NCI-H146 (cell line): ENCODE results near the gene POP7.
A peak's percentile ranks its signal among the peaks of the same experiment; 100 is the strongest.

Source experiments
- DNase-seq: peaks from one replicate; lab custom pipeline; 2025; lab: John Stamatoyannopoulos, UW

The POP7 gene

DNA sequence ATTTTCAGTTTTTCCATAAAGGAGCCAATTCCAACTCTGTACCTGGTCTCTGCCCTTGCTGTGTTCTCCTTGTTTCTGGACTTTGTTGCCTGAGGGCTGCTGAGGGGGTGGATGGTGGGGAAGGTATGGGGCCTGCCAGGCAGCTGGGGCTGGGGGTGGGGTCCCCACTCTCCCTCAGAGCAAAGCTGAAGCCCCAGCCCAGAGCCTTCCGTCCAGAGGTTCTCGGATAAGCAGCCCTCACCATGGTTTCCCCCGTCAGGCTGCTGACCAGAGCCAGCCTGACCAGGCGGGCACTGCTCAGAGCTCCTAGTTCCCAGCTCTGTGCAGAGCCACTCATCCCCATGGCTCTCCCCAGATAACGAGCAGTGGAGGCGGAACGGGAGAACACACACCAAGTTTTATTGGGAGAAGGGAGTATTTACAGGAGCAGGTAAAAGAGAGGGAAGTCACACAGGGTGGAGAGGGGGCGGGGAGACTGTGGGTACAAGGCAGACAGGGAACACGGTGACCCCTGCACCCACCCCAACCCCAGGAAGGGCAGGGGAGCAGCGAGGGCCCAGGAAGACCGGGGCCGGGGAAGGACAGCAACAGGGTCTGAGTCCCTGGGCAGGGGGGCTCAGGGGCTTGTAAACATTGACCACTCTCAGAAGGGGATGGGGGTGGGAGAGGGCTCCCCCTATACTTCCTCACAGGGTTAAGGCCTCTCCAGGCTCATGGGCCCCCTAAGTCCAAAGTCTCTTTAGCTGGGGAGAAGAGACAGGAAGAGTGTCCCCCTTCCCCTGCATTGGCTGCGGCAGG lies 26.6 kb upstream of the POP7 start:
- no peak for DNase-seq

DNA sequence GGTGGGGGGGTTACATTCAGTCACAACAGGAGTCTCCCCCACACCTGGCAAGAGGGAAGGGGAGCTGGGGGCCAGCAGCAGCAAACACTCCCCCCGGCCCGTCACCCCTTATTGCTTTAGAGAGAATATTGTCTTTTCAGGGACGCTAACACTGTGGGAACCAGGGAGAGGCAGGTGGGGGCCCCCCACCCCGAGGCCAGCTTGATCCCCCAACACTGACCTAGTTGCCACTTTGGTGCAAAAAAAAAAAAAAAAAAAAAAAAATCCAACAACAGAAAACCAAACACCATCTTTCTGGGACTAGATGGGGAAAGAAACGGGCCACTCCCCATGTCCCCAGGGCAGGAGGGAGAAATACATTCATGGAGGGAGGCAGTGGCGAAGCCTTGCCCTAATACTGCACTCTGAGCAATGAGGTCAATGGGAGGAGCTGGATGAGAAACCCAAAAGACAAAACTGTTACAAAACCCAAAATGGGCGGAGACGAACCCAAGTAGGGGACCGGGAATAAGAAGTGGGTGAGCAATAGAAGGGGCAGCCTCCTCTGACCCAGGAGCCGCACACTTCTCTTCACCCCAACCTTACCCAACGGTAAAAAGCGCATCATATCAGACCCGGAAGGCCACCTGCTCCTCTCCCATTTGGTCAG lies 25.9 kb upstream of the POP7 start:
- no peak for DNase-seq

DNA sequence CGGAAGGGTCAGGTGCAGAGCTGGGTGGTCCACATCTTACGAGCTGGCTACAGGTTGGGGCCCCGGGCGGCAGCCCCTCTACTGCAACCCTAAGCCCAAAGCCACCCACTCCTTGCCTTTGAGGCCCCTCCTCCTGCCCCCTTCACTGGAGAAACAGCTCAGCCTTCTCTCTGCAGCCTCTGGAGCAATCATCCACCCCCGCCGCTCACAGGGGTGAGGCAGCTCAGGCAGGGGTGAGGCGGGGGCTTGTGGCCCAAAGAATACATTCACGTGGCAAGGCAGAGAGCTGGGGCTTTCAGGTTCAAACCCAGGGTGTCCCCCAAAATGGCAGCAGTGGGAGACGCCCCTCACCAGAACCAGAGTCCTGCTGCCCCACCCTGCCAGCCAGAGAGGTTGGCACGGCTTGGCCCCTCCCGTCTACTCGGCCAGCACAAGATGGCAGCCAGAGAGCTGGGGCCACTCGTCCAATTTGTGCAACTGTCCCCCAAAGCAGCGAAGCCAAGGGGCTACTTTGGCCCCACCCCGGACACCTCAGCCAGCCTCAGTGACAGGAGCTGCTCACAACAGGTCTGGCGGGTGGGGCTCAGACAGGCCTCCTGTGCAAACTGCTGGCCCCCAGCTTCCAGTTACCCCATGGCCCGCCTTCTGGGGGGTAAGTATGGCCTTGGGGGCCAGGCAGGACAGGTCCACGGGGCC lies 25.2 kb upstream of the POP7 start:
- DNase-seq: no peak

DNA sequence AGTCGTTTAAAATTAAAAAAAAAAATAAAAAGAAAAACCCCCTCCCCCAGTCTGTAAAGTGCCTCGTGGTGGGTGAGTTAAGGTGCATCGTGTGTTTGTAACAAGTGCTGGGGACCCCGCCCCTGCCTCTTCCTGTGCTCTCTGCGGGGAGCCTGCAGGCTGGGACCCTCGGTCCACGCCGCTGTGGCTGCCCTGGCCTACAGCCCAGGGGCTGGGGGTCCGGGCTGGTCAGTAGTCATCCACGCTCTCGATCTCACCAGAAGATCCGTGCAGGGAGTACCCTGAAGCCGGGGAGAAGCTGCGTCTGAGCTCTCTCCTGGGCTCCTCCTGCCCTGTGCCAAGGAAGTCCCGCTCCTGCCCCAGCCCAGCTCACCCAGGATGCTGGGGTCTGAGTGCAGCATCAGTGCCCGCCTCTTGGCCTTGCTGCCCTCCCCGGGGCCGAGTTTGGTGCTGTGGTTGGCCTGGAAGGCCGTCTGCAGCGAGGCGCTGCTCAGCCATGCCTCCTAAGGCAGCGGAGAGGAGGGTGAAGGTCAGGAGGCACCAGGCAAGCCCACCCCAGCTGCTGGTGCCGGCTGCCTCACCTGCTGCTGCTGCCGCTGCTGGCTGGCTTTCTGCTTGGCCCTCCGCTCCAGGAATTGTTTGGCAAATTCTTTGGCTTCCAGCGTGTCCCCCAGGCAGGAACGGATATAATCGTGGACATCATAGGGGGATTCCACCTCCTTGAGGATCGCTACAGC lies 24.3 kb upstream of the POP7 start:
- DNase-seq: no peak

DNA sequence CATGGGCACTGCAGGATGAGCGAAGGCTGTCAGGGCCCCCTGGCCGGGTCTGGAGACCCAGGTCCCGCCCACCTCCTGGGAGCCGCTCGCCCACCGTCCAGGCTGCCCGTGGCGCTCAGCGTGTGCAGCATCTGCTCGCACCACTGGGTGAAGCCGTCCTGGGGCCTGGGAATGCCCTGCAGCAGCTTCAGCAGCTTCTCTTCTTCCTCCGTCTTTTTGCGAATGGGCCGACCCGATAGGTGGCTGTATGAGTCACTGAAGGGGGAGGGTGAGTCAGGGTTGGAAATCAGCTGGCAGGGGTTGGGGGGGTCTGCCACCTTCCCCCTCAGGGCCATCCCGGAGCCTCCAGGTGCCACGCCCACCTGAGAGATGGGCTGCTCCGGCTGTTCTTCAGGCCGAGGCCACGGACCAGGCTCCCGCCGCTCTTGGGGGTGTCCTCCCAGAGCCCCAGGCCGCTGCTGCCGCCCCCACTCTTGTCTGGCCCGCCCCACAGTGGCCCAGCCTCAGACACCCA lies 23.6 kb upstream of the POP7 start:
- DNase-seq: no peak

DNA sequence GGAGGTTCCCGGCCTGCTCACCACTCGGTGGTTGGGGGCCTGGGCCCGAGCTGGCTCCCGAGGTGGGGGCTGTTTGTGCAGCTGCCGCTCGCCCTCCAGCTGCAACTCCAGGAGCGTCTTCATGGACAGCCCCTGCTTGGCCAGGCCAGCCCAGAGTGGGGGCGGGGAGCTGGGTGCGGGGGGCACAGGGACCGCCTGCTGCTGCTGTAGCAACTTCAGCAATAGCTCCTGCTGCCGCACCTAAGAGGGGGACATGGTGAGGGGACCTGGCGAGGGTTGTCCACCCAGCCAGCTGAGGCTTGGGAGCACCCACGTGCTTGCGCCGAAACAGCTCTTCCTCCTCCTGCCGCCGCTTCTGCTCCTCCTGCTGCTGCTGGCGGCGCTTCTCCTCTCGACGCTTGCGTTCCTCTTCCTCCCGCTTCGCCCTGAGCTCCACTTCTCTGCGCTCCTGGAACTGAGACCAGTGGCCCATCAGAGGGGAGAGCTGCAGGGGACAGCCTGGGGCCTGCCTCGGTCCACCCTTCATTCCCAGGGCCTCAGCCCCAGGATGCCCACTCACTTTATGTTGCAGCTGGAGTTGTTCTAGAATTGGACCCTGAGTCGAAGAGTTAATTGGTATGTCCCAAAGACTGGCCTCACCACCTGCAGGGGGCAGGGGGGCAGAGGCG lies 22.8 kb upstream of the POP7 start:
- no peak for DNase-seq

DNA sequence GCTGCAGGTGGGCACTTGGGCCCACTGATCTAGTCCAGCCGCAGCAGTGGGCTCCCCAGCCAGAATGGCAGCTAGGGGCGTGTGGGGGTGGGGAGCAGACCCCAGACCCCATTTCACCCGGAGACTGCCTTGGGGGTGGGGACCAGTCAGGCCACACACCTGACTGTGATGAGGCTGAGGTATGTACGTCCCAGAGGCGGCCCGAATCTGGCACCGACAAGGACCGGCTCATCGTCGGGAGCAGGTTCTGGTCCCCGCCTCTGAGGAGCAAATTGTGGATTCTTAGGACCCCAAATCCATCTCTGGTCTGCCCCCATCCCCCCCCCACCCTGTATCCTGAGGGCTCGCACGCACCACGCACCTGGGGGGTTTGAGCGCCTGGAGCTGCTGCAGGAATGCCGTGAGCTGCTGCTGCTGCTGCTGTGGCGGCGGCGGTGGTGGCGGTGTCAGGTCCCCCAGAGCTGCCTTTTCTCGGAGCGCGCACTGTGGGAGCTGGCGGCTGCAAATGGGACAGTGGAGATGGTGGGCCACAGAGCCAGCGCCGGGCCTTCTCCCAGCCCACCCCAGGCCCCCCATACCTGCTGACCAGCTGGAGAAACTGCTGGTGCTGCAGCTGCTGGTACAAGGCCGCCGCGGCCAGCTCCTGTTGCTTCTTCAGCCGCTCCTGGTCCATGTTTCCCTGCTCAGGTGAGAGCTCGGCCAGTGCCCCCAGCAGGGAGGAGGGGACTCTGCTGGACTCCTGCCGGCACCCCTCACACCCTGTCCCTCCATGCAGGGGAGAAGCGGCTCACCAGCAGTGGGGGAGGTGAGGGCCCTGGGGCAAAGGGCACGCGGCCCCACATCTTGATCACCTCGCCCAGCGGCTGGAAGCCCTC lies 22.0 kb upstream of the POP7 start:
- DNase-seq: no peak

DNA sequence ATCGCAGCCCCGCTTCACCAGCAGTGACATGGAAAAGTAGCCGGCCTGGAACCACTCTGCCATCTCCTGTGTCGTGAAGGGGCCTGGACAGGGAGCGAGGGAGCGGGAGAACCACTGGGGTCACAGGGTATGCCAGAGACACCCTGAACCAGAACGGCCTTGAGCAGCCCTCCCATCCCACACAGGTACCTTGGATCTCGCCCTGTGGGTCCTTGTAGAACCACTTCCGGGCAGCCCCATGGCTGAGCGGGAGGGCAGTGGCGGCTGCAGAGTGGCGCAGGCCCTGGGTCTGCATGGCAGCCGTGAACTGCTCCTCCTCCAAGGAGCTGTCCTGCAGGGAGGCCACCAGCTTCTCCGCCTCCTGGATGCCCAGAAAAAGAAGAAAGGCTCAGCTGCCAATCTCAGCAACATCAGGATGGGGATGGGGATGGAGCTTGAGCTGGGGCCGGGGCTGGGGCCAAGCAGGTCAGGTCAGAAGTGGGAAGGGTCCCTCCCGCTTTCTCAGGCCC lies 21.3 kb upstream of the POP7 start:
- DNase-seq: no peak

DNA sequence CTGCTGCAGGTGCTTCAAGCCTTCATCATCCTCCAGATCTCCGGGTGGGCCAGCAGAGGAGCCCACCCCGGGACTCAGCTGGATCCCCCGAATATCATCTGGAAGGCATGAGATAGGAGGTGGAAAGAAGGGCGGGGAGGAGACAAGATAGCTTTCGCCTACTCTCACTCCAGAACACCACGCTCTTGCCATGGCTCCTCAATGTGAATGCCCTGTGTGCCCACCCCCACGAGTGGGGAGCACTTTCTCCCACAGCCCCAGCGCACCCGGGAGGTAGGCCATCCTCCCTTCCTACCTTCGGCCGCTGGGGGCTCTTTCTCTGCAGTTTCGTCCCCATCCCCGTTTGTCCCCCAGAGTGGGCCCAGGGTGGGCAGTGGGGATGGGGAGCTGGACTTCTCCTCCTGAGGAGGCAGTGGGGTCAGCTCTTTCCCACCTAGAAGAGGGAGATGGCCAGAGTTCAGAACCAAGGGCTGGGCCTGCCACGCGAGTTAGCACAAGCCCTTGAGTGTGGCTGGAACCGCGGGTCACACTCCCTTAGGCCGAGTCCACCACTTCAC lies 20.8 kb upstream of the POP7 start:
- DNase-seq: no peak

DNA sequence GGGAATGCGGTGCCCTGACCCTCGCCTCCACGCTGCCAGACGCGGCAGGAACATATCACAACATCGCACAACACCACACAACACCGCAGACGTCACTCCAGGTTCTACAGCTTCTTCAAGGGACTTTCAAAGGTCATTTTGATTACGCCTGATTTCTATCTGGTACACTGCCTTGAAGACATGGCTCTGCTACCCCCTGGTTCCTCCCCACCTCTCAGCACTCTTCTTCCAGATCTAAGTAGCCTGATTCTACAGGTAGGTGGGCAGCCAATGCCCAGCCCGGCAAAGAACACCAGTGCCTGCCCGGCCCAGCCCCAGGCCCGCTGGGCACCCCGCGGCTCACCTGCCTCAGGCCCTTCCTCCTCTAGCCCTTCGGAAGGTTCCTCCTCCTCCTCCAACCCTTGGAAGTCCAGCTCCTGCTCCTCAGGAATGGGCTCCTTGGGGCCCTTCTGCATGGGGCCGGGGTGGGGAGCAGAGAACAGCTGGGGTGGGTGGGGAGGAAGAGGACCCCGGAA lies 20.2 kb upstream of the POP7 start:
- no peak for DNase-seq

DNA sequence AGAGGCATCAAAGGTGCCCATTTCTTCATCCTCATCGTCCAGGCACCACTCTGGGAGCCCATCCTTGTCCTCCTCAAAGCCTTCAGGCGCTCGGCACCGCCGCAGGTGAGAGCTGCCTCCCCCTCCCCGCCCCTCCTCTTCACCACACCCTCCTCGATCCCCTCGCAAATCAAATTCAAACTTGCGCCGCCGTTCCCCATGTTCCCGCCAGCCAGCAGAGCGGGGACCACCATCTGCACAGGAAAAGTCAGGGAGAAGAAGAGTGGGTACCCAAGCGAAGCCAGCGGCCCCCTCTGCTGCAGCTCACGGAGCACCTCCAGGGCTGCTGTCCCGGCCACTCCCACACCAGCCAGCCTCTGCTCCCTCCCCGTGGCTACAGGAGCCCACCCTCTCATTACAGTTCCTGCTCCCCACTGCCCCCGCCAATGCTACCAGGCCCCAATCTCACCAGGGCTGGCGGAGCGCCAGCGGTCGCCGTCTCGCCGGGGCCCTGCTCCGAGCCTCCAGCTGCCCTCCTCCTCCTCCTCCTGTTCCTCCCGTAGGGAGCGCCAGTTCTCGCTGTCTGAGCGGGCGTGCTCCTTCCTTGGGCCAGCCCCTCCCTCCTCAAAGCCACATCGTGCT lies 19.6 kb upstream of the POP7 start:
- DNase-seq: no peak

DNA sequence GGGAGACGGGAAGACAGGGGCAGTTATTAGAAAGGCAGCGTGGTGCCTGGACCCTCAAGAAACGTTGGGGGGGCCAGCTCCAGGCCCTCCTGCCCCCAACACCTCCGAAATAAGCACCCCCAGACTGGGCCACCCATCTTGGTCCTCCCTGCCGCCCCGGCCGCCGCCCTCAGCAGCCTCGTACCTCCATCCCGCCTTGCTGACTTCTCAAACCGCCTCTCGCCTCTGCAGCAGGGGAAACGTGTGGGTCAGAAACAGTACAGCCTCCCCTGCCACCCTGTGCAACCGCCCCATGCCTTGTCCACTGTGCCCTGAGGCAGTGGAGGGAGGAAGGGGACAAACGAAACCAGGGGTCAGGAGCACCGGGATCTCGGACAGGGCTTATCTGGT lies 19.1 kb upstream of the POP7 start:
- no peak for DNase-seq

DNA sequence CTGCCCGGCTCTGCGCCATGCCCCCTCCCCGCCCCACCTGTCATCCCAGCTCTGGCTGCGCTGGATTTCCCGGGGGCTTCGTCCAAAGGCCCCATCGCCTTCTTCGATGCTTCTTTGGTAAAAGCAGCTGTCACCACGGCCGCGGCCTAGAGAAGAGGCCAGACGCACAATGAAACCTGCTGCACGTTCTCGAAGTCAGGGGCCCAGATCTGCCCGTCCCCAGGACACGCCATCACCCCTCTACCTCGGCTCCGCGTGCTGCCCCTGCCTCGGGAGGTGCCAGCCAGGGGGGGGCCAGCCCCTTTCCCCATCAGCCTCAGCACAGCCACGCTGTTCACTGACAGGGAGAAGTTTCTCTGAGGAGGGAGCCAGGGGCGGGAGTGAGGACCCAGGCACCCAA lies 18.7 kb upstream of the POP7 start:
- DNase-seq: no peak

DNA sequence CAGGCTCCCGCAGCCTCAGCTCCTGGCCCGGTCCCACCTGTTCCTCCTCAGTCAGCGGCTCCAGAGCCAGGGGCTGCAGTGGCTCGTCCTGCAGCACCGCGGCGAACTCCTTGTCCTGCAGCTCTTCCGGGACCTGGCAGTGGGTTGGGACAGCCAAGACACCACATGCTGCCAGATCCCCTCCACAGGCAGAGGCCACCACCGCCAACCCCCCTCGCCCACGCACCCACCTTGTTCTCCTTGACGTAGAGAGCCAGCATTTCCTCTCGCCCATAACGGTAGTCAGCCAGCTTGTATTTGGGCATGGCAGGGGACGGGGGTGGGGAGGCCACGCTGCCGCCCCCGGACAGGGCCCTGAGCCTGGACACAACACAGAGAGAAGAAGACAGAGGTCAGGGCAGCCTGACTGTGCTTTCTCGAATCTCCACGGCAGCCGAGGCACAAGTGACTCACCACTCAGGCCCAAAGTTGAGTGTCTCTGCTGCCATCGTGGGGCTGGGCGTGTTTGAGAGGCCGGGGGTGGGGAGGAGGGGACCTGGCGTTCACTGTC lies 18.1 kb upstream of the POP7 start:
- no peak for DNase-seq

DNA sequence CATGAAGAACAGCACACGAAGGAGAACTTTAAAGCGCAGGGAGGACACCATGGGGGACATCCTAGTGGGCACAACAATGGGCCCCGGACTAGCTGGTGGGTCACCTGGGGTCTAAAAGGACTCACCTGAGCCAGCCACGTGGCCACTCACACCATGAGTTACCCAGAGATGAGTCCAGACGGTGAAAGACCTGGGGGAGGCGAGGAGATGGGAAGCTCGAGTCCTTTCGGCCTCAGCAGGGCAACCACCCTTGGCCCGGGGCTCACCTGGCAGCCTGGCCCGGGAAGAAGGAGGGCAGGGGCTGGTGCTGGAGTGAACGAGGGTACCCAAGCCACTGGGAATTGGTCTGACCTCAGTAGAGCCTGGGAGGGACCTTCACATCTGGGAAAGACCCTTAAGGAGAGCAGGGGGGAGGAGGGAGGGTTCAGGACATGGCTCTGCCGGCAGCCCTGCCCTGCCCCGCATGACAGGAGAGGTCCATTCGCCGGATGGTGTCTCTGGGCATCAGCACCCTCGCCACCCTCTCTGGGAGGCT lies 17.5 kb upstream of the POP7 start:
- no peak for DNase-seq

DNA sequence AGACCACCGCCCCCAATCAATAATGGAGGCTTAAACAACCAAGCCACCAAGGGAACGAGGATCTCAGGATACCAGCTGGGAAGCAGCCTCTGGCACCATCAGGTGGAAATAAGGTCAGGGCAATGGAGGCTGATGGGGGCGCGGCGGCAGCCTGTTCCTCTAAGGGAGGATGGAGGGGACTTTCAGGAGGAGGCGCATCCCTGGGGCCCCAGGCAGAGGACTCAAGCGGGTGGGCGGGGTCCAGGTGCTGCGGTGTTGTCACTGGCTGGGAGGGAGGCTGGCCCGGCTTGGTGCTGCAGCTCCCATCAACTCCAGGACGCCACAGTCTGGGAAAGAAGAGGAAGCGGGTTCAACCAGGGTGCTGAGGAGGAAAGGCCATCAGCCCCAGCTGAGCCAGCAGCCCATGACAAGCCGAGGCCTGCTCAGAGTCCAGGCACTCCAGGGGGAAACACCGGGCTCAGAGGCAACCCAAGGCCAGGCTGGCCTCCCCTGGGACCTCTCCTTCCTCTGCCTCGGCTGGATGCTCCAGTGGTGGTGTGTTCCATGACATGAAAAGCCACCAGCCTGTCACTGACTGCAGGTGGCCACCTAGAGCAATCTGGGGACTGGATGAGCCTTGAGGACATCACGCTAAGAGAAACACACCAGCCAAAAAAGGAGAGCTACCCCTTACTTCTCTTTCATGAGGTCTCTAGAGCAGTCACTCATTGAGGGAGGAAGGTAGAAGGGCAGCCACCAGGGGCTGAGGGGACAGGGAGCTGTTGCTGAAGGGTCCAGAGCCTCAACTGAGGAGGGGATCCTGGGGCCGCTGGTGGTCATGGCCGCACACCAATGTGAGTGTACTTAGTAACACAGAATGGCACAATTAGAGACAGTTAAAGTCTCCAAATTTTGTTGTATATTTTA lies 16.4 kb upstream of the POP7 start:
- DNase-seq: no peak

DNA sequence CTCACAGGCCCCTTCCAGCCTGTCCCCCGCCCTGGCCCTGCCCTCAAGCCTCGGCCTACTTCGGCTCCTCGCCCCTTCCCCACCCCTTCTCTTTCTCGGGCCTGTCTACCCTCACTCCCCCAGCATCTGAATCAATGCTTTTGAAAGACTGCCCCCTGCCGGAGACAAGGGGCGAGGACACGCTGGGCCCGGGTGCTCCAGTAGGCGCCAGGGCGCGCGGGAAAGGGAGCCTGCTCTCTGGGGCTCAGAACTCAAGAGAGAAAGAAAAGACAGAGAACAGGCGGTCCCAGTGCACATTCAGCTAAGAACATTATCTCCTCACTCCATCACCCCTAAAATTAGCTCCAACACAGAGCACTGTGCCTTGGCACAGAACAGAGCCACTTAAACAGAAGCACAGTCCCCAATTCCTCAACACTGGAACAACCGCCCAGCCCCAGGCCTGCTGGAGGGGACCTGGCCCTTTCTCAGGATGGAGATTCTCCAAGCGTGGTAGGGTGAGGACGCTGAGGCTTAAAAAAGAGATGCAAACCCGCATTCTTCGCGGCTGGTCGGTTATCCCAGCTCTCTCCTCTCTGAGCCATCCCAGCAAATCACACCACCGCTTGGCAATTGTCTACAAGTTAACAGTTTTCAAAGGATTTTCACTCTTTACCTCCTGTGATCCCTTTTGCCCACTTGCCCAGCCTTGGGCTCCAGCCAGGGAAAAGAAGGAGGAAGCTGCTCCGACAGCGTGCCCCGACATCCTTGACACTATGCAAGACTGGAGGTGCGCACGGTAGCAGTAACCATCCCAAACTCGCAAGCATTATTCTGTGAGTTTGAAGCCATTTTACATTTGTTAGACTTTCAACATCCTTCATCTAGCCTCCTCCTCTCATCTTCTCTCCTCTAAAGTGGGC lies 14.0 kb upstream of the POP7 start:
- peak; percentile 52 for DNase-seq
